ENCODE data around the gene AKAP13. TPM values are rescaled to one million over a fixed set of nuclear protein-coding genes. Genes with fewer than 3 reads are reported as not detected.

The AKAP13 gene
- total RNA-seq, 4 donors from 2014 or later, result 131 to 265 (median 224) TPM

GRCh38 chr15:85500729-85501128 lies 120.3 kb downstream of the AKAP13 start:
- TF ChIP-seq, protein P1, sequence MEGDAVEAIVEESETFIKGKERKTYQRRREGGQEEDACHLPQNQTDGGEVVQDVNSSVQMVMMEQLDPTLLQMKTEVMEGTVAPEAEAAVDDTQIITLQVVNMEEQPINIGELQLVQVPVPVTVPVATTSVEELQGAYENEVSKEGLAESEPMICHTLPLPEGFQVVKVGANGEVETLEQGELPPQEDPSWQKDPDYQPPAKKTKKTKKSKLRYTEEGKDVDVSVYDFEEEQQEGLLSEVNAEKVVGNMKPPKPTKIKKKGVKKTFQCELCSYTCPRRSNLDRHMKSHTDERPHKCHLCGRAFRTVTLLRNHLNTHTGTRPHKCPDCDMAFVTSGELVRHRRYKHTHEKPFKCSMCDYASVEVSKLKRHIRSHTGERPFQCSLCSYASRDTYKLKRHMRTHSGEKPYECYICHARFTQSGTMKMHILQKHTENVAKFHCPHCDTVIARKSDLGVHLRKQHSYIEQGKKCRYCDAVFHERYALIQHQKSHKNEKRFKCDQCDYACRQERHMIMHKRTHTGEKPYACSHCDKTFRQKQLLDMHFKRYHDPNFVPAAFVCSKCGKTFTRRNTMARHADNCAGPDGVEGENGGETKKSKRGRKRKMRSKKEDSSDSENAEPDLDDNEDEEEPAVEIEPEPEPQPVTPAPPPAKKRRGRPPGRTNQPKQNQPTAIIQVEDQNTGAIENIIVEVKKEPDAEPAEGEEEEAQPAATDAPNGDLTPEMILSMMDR (IDR thresholded peaks at IDR 0.05; ENCODE audit: low read depth), result no peak

- TF ChIP-seq, protein P1 (IDR thresholded peaks at IDR 0.05; ENCODE audit: low read depth), result no peak
These were observed 121.2 kb downstream of the AKAP13 start for GRCh38 chr15:85501574-85501973.

- TF ChIP-seq, protein P1 (IDR thresholded peaks at IDR 0.05; ENCODE audit: low read depth), result no peak
These were observed 122.9 kb downstream of the AKAP13 start for GRCh38 chr15:85503151-85503799.

- TF ChIP-seq, protein P1 (IDR thresholded peaks at IDR 0.05; ENCODE audit: low read depth), result no peak
These were observed 124.6 kb downstream of the AKAP13 start for GRCh38 chr15:85504749-85505676.

- TF ChIP-seq, protein P1 (IDR thresholded peaks at IDR 0.05; ENCODE audit: low read depth), result no peak
These were observed 126.7 kb downstream of the AKAP13 start for GRCh38 chr15:85507114-85507513.

DNA sequence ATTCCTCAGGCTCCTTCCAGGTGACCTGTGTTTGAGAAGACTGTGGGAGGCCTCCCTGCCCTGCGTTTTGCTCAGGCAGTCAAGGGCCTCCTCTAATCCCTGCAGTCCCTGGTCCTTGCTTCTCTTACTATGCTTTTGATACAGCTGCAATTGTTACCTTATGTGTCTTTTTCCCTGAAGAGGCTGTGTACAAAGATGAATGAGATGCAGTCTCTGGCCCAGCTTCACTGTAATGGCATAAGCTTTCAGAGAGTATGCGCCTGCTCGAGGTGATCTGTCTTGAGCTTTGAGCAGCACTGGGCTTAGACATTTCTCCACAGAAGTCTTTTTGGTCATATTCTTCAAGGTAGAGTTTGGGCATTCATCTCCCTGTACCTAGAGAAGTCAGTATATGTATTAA lies 129.6 kb downstream of the AKAP13 start:
- TF ChIP-seq, protein P1 (IDR thresholded peaks at IDR 0.05; ENCODE audit: low read depth), result no peak

GRCh38 chr15:85514413-85514812 lies 134.0 kb downstream of the AKAP13 start:
- TF ChIP-seq, protein P1 (IDR thresholded peaks at IDR 0.05; ENCODE audit: low read depth), result no peak
